NK-92 (cell line): ENCODE data around the gene ACAT1.
"Not testable (repeated sequence)": the region's sequence is repeated elsewhere in the genome, so short reads cannot be mapped to it uniquely, and the experiment has no call there.

Source experiments
- DNase-seq: peaks from one replicate; lab custom pipeline; 2025; ENCODE audit not compliant: unreplicated experiment; lab: John Stamatoyannopoulos, UW

The ACAT1 gene

DNA sequence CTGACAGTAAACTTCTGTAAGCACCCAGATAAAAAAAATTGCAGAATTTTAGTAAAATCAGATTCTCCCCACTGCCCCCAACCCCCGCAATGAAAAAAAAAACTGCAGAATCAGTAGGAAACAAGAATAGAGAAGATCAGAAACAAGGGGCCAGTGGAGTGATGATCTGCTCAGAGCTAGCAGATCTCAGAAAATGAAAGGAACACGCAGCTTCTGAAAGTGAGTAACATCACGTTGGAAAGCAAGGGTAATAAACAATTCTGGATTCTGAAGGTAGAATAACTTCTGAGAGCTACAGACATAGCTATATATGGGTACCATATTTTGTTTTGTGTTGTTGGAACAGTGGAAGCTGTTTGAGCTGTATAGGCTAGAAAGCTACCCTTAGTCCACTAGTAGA, 23.2 kb downstream of the ACAT1 start:
- DNase-seq: no peak

DNA sequence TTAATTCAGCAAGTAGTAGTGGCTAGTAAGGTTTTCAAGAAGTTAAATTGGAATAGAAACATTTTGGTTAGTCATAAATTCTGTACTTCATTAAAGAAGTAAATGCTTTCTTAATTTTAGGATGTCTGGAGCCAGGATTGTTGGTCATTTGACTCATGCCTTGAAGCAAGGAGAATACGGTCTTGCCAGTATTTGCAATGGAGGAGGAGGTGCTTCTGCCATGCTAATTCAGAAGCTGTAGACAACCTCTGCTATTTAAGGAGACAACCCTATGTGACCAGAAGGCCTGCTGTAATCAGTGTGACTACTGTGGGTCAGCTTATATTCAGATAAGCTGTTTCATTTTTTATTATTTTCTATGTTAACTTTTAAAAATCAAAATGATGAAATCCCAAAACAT, 25.8 kb downstream of the ACAT1 start:
- DNase-seq: no peak

- DNase-seq: no peak
Measured at GRCh38 chr11:108148556-108148955, 27.2 kb downstream of the ACAT1 start.

DNA sequence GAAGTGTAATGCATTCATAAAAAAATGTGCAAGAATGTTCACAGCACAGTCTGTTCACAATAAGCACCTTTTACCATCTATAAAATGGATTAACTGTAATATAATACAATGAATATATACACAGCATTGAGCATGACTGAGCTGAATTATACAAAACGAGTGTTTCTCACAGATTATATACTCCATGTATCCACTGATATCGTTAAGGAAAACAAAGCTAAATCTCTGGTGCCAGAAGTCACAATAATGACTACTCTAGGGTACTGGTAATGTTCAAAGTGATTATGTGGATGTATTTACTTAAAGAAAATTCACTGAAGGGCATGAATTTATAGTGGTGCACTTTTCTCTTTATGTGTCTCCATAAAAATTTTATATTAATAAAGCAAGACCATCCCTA, 33.2 kb downstream of the ACAT1 start:
- no peak for DNase-seq

- DNase-seq: no peak
Measured at GRCh38 chr11:108160970-108161566, 39.7 kb downstream of the ACAT1 start.

DNA sequence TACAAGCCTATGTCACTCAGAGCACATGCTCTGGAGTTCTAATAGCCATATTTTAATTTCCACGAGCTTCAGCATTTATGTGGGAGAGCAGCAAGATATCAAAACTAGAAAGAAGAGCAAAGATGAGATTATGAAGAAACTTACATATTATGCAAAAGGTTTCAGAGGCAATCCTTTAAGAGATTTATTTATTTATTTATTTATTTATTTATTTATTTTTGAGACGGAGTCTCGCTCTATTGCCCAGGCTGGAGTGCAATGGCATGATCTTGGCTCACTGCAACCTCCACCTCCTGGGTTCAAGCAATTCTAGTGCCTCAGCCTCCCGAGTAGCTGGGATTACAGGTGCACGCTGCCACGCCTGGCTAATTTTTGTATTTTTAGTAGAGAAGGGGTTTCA, 41.5 kb downstream of the ACAT1 start:
- not testable (repeated sequence) for DNase-seq

- DNase-seq: no peak
Measured at GRCh38 chr11:108167624-108168023, 46.3 kb downstream of the ACAT1 start.

GRCh38 chr11:108170184-108170583, 48.8 kb downstream of the ACAT1 start:
- no peak for DNase-seq

DNA sequence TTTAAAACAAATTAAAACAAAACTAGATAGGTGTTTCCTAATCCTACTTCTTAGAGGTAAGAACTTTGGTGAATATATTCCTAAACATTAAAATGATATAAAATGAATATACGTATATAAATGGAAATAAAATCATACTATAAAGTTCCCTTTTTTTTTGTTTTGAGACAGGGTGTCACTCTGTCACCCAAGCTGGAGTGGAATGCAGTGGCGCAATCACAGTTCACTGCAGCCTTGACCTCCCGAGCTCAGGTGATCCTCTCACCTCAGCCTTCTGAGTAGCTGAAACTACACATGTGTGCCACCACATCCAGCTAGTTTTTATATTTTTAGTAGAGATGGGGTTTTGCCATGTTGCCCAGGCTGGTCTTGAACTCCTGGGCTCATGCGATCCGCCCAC, 56.2 kb downstream of the ACAT1 start:
- no peak for DNase-seq

GRCh38 chr11:108193725-108194124, 72.4 kb downstream of the ACAT1 start:
- DNase-seq: no peak

DNA sequence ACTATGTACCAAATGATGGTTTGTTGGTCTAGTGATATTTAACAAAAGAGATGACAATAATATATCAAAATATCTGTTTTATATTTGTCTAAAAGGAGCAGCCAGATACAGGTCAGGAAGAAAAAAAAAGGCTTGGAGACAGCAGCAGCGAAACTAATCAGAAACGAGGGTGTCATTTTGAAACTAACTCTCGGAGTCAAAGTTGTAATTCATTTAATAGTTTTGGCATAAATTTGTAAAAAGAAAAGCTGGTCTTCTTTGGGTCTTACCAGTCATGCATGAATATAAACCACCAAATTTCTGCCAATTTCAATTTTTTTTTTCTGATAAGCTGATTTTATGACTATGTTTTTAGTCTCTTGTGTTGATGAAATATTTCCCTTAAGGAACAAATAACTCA, 75.5 kb downstream of the ACAT1 start:
- DNase-seq: no peak
